NT2/D1 (cell line): ENCODE data around the gene CCDC68.

Experiments
- DNase-seq: peaks from one replicate; pipeline ENCODE4 v3.0.0-alpha.2; 2011; ENCODE audit warnings: low read depth, low spot score
- H3K27me3 ChIP-seq: 2 replicates; pipeline ENCODE4 v1.6.0; 2011; ENCODE audit warnings: mild to moderate bottlenecking; ENCODE audit not compliant: insufficient read length, insufficient read depth
- H3K36me3 ChIP-seq: 2 replicates; pipeline ENCODE4 v1.6.1; 2011; ENCODE audit warnings: mild to moderate bottlenecking, low read length, mixed read lengths; ENCODE audit not compliant: insufficient read depth, insufficient read length
- H3K4me1 ChIP-seq: 2 replicates; pipeline ENCODE4 v1.5.1; 2011; ENCODE audit not compliant: insufficient read depth, insufficient read length
- H3K4me3 ChIP-seq: 2 replicates; pipeline ENCODE4 v1.5.1; 2011; ENCODE audit warnings: low read depth; ENCODE audit not compliant: insufficient read length
- H3K9ac ChIP-seq: 2 replicates; pipeline ENCODE4 v1.6.0; 2011; ENCODE audit warnings: low read depth; ENCODE audit not compliant: insufficient read length
- H3K9me3 ChIP-seq: 2 replicates; pipeline ENCODE4 v1.5.1; 2011; ENCODE audit warnings: mild to moderate bottlenecking, low read length; ENCODE audit not compliant: insufficient read depth
- SUZ12 ChIP-seq: IDR thresholded peaks from 2 replicates; pipeline ENCODE4 v1.6.1; 2011; ENCODE audit not compliant: insufficient read length, insufficient read depth; ENCODE audit errors: extremely low read depth
- YY1 ChIP-seq: IDR thresholded peaks from 2 replicates; pipeline ENCODE4 v1.6.1; 2011; ENCODE audit not compliant: insufficient read length, insufficient read depth
- ZNF274 ChIP-seq: IDR thresholded peaks from 2 replicates; pipeline ENCODE4 v1.6.1; 2011; ENCODE audit warnings: mild to moderate bottlenecking, low read depth, low read length

Gene CCDC68

GRCh38 chr18:54852780-54853675, 106.2 kb downstream of the CCDC68 start:
- no peaks in the 10 kb centered on the region for H3K4me1 ChIP-seq
- no peak overlapping the region for H3K4me3 ChIP-seq
- H3K9me3 ChIP-seq = no peaks in the 10 kb centered on the region
- TF ChIP-seq ZNF274 (no peak), YY1 (no peak), SUZ12 (no peak)
- H3K36me3 ChIP-seq = no peaks in the 10 kb centered on the region
- no peak overlapping the region for H3K9ac ChIP-seq
- no peaks in the 10 kb centered on the region for H3K27me3 ChIP-seq
- no peak for DNase-seq
